ENCODE measurements around the gene BHLHA15. TPM values are rescaled to one million over a fixed set of nuclear protein-coding genes. Genes with fewer than 3 reads are reported as not detected.

The BHLHA15 gene
- total RNA-seq, 4 donors from 2014 or later: not detected

DNA sequence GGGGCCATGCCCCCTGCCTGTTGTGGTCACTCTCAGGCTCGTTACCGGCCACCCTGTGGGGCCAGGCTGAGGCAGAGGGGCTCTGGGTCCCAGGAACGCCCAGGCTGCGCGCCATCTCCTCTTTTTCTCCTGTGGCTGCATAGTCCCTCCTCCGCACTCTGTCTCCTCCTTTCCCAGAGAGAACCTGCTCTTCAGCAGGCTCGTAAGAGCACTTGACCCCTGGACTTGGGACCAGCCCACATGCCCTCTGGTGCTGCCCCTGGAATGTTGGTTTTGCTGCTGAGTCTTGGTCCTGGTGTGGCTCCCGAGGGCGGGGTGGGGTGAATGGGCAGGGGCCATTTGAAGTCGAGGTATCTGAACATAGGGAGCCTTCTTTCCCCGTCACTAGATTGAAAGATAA, 6.6 kb upstream of the BHLHA15 start:
- TF ChIP-seq, protein P1, sequence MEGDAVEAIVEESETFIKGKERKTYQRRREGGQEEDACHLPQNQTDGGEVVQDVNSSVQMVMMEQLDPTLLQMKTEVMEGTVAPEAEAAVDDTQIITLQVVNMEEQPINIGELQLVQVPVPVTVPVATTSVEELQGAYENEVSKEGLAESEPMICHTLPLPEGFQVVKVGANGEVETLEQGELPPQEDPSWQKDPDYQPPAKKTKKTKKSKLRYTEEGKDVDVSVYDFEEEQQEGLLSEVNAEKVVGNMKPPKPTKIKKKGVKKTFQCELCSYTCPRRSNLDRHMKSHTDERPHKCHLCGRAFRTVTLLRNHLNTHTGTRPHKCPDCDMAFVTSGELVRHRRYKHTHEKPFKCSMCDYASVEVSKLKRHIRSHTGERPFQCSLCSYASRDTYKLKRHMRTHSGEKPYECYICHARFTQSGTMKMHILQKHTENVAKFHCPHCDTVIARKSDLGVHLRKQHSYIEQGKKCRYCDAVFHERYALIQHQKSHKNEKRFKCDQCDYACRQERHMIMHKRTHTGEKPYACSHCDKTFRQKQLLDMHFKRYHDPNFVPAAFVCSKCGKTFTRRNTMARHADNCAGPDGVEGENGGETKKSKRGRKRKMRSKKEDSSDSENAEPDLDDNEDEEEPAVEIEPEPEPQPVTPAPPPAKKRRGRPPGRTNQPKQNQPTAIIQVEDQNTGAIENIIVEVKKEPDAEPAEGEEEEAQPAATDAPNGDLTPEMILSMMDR (IDR thresholded peaks at IDR 0.05; ENCODE audit: low read depth): no peak

DNA sequence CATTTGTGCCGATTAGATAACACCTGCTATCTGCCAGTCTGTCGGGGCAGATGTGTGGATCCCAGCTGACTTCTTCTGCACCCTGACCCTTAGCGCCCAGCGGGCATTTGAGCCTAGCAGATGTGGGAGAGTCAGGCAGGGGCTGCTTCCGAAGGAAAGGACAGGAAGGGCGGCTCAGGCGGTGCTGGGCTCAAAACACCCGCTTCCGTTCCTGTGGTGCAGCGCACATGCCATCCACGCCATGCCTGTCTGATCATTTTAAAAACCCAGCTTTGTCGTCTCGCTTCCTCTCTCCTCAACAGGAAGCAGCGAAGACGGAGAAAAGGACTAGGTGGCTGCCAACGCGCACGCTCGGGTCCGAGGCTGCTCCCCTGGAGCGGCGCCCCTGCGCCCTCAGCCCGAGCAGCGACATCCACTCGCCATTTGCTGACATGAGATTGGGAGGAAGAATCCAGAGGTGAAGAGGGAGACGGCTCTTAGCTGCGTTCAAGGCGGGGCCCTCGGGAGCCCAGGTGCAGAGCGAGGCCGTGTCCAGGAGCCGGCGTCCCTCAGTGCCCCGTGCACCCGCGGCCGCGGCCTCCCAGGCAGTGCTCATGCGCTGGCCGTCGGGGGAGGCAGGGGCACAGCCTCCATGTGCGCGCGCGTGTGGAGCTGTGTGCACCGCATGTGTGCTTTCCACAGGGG, 5.9 kb upstream of the BHLHA15 start:
- TF ChIP-seq, protein P1 (IDR thresholded peaks at IDR 0.05; ENCODE audit: low read depth): no peak

DNA sequence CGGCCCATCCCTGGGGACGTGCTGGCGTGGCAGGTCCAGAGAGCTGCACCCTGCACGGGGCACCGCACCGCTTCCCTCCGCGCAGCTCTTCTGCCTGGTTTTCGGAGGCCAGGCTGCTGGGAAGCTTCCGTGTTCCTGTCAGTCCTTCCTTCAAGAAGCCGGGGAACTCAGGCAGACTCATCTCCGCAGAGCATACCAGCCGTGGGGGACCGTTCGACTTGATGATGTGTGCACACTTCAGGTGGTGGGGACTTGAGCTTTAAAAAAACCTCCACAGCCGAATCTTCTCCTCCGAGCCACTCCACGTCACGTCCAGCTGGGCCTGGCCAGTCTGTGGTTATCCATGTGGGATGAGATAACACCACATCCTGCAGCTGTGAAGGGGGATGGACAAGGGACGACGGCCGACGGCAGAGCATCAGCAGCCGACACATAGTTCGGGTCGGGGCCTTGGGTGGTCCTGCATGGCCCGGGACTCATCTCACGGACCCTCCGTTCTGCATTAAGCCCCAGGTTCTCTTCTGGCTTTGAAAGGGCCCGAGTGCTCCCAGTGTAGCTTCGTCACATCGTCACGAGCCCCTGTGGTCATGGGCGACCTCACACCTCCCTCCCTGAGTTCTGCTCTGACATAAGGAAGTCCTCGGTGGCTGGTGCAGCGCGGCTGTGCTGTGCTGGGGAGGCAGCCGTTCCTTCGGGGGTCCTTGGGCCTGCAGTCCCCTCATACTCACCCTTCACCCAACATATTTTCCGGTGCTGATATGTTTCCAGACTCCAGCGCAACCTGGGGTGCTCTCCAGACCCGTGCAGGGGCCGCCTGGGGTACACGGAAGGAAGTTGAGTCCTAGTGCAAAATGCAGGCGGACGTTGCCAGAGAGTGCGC, 4.5 kb upstream of the BHLHA15 start:
- TF ChIP-seq, protein P1 (IDR thresholded peaks at IDR 0.05; ENCODE audit: low read depth): no peak

DNA sequence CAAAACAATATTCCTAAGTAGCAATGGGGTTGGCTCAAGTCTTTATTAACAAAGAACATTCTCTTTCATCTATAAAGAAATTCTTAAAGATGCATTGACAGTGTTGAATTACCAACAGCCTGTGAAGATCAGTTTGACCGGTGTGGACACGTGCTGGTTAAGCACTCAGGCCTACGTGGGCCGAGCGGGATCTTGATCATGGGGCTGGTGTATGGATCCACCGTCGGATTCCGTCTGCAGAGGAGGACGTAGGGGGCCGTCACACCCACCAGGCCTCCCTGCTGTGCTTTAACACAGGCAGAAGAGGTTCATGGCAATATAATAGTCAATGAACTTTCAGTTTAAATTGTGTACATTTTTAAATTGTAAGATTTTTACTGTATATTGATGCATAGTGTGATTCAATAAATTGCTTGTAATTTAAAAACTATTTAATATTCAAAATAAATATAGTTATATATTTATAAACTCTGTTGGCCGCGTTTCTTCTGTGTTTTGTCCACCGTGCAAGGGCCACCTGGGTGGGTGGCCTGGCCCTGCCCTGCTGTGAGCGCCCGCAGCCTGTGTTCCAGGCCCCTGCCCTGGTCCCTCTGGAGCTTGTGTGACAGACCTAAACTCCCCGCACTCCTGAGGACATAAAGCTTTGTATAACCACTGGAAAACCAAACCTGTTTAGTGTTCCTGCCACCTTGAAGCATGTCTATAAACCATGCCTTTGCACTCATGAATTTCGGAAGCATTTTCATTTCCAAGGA, 1.9 kb upstream of the BHLHA15 start:
- TF ChIP-seq, protein P1 (IDR thresholded peaks at IDR 0.05; ENCODE audit: low read depth): no peak

DNA sequence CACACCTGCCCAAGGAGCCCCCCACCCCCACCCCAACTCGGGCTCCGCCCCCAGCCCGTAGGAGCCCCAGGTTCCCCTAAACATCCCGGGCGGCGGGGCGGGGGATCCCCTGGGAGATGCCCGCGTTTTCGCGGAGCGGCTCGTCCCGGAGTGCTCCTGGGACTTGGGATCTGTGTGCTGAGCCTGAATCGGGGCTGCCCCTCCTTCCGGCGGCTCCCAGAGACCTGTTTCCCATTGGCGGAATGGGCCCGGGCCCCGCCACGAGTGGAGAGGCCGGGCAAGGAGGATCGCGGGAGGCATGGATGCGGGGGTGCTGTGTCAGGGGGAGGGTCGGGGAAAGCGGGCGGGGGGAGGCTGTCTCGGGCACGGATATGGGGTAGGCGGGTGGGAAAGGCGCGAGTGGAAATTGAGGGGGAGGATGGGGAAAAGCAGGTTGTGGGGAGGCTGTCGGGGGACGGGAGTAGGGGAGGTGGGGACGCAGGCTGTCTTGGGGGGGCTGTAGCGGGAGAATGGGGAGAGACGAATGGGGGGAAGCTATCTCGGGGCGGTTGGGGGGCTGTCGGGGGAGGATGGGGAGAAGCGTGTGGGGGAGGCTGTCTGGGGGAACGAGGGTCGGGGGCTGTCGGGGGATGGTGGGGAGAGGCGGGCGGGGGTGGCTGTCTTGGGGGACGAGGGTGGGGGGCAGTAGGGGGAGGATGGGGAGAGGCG, 572 bp upstream of the BHLHA15 start:
- TF ChIP-seq, protein P1 (IDR thresholded peaks at IDR 0.05; ENCODE audit: low read depth): no peak

DNA sequence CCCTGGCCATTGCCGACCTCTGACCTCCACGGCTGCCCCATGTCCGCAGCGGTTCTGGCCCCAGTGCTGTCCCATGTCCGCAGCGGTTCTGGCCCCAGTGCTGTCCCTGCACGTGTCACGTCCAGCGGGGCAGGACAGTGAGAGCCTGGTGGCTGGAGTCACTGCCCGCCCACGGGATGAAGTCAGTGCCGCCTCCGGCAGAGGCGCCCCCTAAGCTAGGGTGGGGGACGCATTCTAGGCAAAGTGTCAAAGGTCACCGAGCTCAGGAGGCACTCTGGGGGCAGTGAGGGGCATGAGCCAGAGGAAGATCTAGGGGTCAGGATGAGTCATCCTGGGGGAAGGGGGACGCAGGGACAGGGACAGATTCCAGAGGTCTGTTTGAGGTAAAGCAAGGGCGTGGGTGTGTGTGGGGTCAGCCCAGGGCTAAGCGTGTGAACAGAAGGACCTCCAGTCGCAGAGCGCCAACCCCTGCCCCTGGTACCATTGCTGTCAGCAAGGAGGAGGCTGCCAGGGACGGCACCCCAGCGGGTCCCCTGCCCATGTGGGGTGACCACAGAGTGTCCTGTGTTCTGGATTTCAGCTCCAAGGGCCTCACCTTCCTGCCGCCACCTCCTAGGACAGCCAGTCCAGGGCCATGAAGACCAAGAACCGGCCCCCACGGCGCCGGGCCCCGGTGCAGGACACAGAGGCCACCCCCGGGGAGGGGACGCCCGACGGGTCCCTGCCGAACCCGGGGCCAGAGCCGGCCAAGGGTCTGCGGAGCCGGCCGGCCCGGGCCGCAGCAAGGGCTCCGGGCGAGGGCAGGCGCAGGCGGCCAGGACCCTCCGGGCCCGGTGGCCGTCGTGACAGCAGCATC, 665 bp downstream of the BHLHA15 start:
- TF ChIP-seq, protein P1 (IDR thresholded peaks at IDR 0.05; ENCODE audit: low read depth): no peak
